Endothelial cell of umbilical vein (primary cell): ENCODE measurements around the gene BRINP2. TPM values are rescaled to one million over a fixed set of nuclear protein-coding genes. Genes with fewer than 3 reads are reported as not detected.

Experiments
- BruUV-seq: library from RNA; stranded (reverse); fragments of 400-500 nt; replicated peaks from 2 replicates; lab custom pipeline; 2021; lab: Mats Ljungman, UMichigan
- CTCF ChIA-PET: fragments of 300-600, 350-600 bp; sonication (Branson Sonifier 250); formaldehyde crosslinking; loops from one replicate; lab custom pipeline; 2021; ENCODE audit warnings: antibody characterized with exemption, inconsistent platforms; lab: Charles Lee
- POLR2A ChIA-PET: fragments of 300-600, 350-600 bp; sonication (Branson Sonifier 250); formaldehyde crosslinking; loops from one replicate; lab custom pipeline; 2021; ENCODE audit warnings: antibody characterized with exemption, inconsistent platforms; lab: Charles Lee
- DNase-seq: peaks from one replicate; pipeline ENCODE4 v3.0.0-alpha.2; 2011; ENCODE audit warnings: low read depth, low spot score
- FAIRE-seq: peaks from 2 replicates; lab custom pipeline; 2011; peaks lifted over from hg19 to GRCh38; lab: Jason Lieb, UNC
- H2AFZ ChIP-seq: 2 replicates; pipeline ENCODE4 v1.6.0; 2012; ENCODE audit warnings: low read depth, low read length, control low read depth, inconsistent platforms
- H3K27ac ChIP-seq: 2 replicates; pipeline ENCODE4 v1.5.1; 2011; ENCODE audit warnings: low read depth, mild to moderate bottlenecking, control low read depth, low read length, moderate library complexity; ENCODE audit not compliant: insufficient read depth
- H3K27me3 ChIP-seq, 2 experiments: 2 replicates each; pipeline versions ENCODE4 v1.6.0 to v1.6.1; 2011; ENCODE audit warnings: low read length in 2 of 2, mixed read lengths in 1 of 2; ENCODE audit not compliant: control insufficient read depth in 2 of 2, insufficient read depth in 2 of 2
- H3K36me3 ChIP-seq, 2 experiments: 2 replicates in 1 of 2; 3 replicates in 1 of 2; pipeline ENCODE4 v1.5.1; 2011; ENCODE audit warnings: low read length in 2 of 2, mild to moderate bottlenecking in 1 of 2, moderate library complexity in 1 of 2; ENCODE audit not compliant: control insufficient read depth in 2 of 2, insufficient read depth in 2 of 2; ENCODE audit errors: extremely low read depth in 1 of 2
- H3K4me1 ChIP-seq: 3 replicates; pipeline ENCODE4 v1.5.1; 2011; ENCODE audit warnings: mild to moderate bottlenecking, low read length; ENCODE audit not compliant: control insufficient read depth, insufficient read depth; ENCODE audit errors: extremely low read depth
- H3K4me2 ChIP-seq: 2 replicates; pipeline ENCODE4 v1.6.1; 2011; ENCODE audit warnings: low read length, control low read depth, mixed read lengths; ENCODE audit not compliant: insufficient read depth
- H3K4me3 ChIP-seq, 3 experiments: fragments of 200-600 bp in 1 of 3; sonication (generic), shearing (Covaris generic) in 1 of 3; replicated peaks in 1 of 3; 2 replicates each; pipeline ENCODE4 v1.5.1; 2011 to 2016; ENCODE audit warnings: control low read depth in 3 of 3, low read length in 3 of 3, mild to moderate bottlenecking in 2 of 3, inconsistent platforms in 1 of 3, low read depth in 1 of 3, moderate library complexity in 1 of 3; ENCODE audit not compliant: insufficient read depth in 1 of 3
- H3K79me2 ChIP-seq: 2 replicates; pipeline ENCODE4 v1.6.0; 2012; ENCODE audit warnings: low read length, inconsistent platforms; ENCODE audit not compliant: control insufficient read depth, insufficient read depth
- H3K9ac ChIP-seq: replicated peaks from 2 replicates; pipeline ENCODE3; 2011; ENCODE audit warnings: low read length, control low read depth; ENCODE audit not compliant: insufficient read depth; ENCODE audit errors: extremely low read depth
- H3K9me1 ChIP-seq: replicated peaks from 3 replicates; pipeline ENCODE4 v1.6.0; 2011; ENCODE audit warnings: mild to moderate bottlenecking, low read length; ENCODE audit not compliant: control insufficient read depth, insufficient read depth; ENCODE audit errors: extremely low read depth
- H3K9me3 ChIP-seq: replicated peaks from 2 replicates; pipeline ENCODE4 v1.5.1; 2012; ENCODE audit warnings: low read length, inconsistent platforms; ENCODE audit not compliant: control insufficient read depth, insufficient read depth
- H4K20me1 ChIP-seq: replicated peaks from 2 replicates; pipeline ENCODE3; 2011; ENCODE audit warnings: mild to moderate bottlenecking, low read length; ENCODE audit not compliant: control insufficient read depth, insufficient read depth; ENCODE audit errors: extremely low read depth
- EZH2 ChIP-seq: IDR thresholded peaks from 2 replicates; pipeline ENCODE4 v1.6.1; 2012; ENCODE audit warnings: borderline replicate concordance, low read depth, mild to moderate bottlenecking, moderate library complexity, low read length, inconsistent platforms; ENCODE audit not compliant: severe bottlenecking
- FOS ChIP-seq: IDR thresholded peaks from 2 replicates; pipeline ENCODE4 v1.6.1; 2011; ENCODE audit warnings: mild to moderate bottlenecking, low read length, moderate library complexity, borderline replicate concordance; ENCODE audit not compliant: insufficient read depth
- GATA2 ChIP-seq: IDR thresholded peaks from 2 replicates; pipeline ENCODE4 v1.7.0; 2011; ENCODE audit warnings: low read depth, mild to moderate bottlenecking, moderate library complexity, mixed read lengths, low read length; ENCODE audit not compliant: insufficient read length, insufficient read depth
- JUN ChIP-seq: IDR thresholded peaks from 2 replicates; pipeline ENCODE4 v1.6.1; 2011; ENCODE audit warnings: borderline replicate concordance, low read depth; ENCODE audit not compliant: insufficient read length, insufficient read depth
- MAX ChIP-seq: IDR thresholded peaks from 2 replicates; pipeline ENCODE4 v1.6.1; 2011; ENCODE audit not compliant: insufficient read depth, insufficient read length
- MYC ChIP-seq: IDR thresholded peaks from one replicate; pipeline ENCODE4 v1.6.1; 2011; ENCODE audit warnings: mild to moderate bottlenecking, low read depth, low read length
- POLR2A ChIP-seq: IDR thresholded peaks from 2 replicates; pipeline ENCODE4 v1.6.1; 2012; ENCODE audit warnings: low read depth, mild to moderate bottlenecking, control low read depth, low read length
- POLR2AphosphoS5 ChIP-seq: IDR thresholded peaks from 2 replicates; pipeline ENCODE4 v1.6.1; 2012; ENCODE audit warnings: low read depth, mild to moderate bottlenecking, control low read depth, low read length, moderate library complexity; ENCODE audit not compliant: insufficient read depth
- dilution Hi-C: fragments of 300-500 bp; cut with MboI; formaldehyde crosslinking; loops from one replicate; pipeline ENCODE4 v1.15.0; 2019; ENCODE audit warnings: low sequenced_read_pairs; ENCODE audit not compliant: extremely low pct_ligation_motif_present
- intact Hi-C: fragments of 100-400 bp; cut with micrococcal nuclease; formaldehyde crosslinking; loops from one replicate; pipeline ENCODE4 v1.10.0; 2022
- polyA plus RNA-seq, 4 experiments: library from polyadenylated mRNA; depleted of rRNA in 3 of 4; stranded (reverse) in 3 of 4; unstranded in 1 of 4; fragments of >200 nt; gene quantifications; 2 replicates each; pipeline versions ENCODE4 v1.2.1 to v1.2.3, GENCODE V29; 2011 to 2012; ENCODE audit warnings: missing spikeins in 1 of 4
- total RNA-seq: library from RNA; stranded (reverse); gene quantifications from 2 replicates; pipeline ENCODE4 v1.2.3, GENCODE V29; 2021
- TF ChIP-seq, protein P1 (sequence below), 2 donors: IDR thresholded peaks; 1 replicate in 1 of 2; 2 replicates in 1 of 2; pipeline ENCODE4 v1.5.1; 2011; ENCODE audit warnings: low read length in 2 of 2, mild to moderate bottlenecking in 2 of 2, moderate library complexity in 2 of 2, control low read depth in 1 of 2, inconsistent platforms in 1 of 2, low read depth in 1 of 2; ENCODE audit not compliant: insufficient read depth in 1 of 2; ENCODE audit errors: extremely low read depth in 1 of 2

Gene BRINP2
- total and polyA plus RNA-seq, 2 donors (not counting 3 experiments of a cell fraction or from before 2014, with no cell fraction given), result not detected

- TF ChIP-seq EZH2 (no peak), MYC (no peak)
These were observed 130.8 kb downstream of the BRINP2 start for GRCh38 chr1:177301425-177302124.

DNA sequence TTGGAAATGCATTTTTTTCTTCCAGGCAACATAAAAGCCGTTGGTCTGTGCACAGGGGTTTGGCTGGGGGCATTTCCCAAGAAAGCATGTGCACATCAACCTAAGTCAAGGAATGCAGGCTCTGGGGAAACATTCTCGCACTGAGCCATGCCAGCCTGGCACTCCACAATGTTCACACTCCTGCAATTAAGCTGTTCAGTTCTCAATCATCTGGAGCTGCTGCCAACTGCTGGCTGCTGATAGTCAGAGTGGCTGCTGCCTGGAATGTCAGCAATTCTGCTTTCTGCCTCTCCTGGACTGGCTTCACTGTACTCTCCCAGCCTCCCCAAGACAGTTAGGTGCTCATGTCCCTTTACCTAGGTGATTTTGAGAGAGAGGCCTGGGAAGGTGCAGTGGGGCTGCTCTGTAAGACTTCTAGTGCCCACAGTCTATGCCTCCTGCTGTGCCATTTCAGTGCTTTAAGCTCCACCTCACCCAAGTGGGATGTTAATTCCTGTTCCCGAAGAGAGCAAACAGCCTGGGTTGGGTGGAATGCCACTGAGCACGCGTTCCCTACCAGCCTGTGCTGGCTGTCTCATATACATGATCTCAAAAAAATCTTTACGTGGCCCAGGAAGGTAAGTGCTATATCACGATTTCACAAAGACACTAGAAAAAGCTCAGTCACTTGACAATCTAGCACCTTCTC, 131.7 kb downstream of the BRINP2 start:
- H3K27me3 ChIP-seq, result no peaks in the 10 kb centered on the region
- H2AFZ ChIP-seq, result no peak overlapping the region
- no peaks in the 10 kb centered on the region for H3K79me2 ChIP-seq
- no TSS peak for BruUV-seq
- TF ChIP-seq MYC (no peak), POLR2AphosphoS5 (no peak), GATA2 (no peak), FOS (no peak), JUN (no peak), MAX (no peak), POLR2A (no peak), EZH2 (no peak)
- TF ChIP-seq, protein P1, sequence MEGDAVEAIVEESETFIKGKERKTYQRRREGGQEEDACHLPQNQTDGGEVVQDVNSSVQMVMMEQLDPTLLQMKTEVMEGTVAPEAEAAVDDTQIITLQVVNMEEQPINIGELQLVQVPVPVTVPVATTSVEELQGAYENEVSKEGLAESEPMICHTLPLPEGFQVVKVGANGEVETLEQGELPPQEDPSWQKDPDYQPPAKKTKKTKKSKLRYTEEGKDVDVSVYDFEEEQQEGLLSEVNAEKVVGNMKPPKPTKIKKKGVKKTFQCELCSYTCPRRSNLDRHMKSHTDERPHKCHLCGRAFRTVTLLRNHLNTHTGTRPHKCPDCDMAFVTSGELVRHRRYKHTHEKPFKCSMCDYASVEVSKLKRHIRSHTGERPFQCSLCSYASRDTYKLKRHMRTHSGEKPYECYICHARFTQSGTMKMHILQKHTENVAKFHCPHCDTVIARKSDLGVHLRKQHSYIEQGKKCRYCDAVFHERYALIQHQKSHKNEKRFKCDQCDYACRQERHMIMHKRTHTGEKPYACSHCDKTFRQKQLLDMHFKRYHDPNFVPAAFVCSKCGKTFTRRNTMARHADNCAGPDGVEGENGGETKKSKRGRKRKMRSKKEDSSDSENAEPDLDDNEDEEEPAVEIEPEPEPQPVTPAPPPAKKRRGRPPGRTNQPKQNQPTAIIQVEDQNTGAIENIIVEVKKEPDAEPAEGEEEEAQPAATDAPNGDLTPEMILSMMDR (IDR thresholded peaks at IDR 0.05; ENCODE audit: extremely low read depth in 1 of 2, insufficient read depth in 1 of 2, low read depth in 1 of 2, low read length in 2 of 2), result no peak
- DNase-seq (no peak), FAIRE-seq (no peak)
- H4K20me1 ChIP-seq, result no peaks in the 10 kb centered on the region
- no peaks in the 10 kb centered on the region for H3K36me3 ChIP-seq
- intact Hi-C loops, result no loop called here
- dilution Hi-C loops, result no loop called here
- H3K9ac ChIP-seq, result no peak overlapping the region
- POLR2A ChIA-PET, result no interaction called here
- no peak overlapping the region for H3K4me2 ChIP-seq
- H3K9me3 ChIP-seq, result no peaks in the 10 kb centered on the region
- no peak overlapping the region for H3K4me3 ChIP-seq
- CTCF ChIA-PET, result no interaction called here
- no peaks in the 10 kb centered on the region for H3K9me1 ChIP-seq
- no peak overlapping the region for H3K27ac ChIP-seq
- H3K4me1 ChIP-seq, result no peaks in the 10 kb centered on the region

More at GRCh38 chr1:177301425-177302124, 130.8 kb downstream of the BRINP2 start:
- H3K4me1 ChIP-seq, result no peaks in the 10 kb centered on the region
- intact Hi-C loops, result no loop called here
- no peak overlapping the region for H2AFZ ChIP-seq
- no peak overlapping the region for H3K9ac ChIP-seq
- H3K4me2 ChIP-seq, result no peak overlapping the region
- no TSS peak for BruUV-seq
- no peak for DNase-seq
- no peaks in the 10 kb centered on the region for H3K27me3 ChIP-seq
- no peaks in the 10 kb centered on the region for H3K9me1 ChIP-seq
- FAIRE-seq, result no peak
- dilution Hi-C loops, result no loop called here
- ChIA-PET POLR2A (no interaction called here), CTCF (no interaction called here)
- no peaks in the 10 kb centered on the region for H3K79me2 ChIP-seq
- no peaks in the 10 kb centered on the region for H4K20me1 ChIP-seq
- H3K4me3 ChIP-seq, result no peak overlapping the region
- H3K9me3 ChIP-seq, result no peaks in the 10 kb centered on the region
- H3K36me3 ChIP-seq, result no peaks in the 10 kb centered on the region
- H3K27ac ChIP-seq, result no peak overlapping the region
